Esophagus (tissue), 2 donors: ENCODE results near the gene TSPAN15. TPM values are rescaled to one million over a fixed set of nuclear protein-coding genes. Genes with fewer than 3 reads are reported as not detected.

Experiments
- H3K27ac ChIP-seq, 2 donors: one replicate each; pipeline ENCODE4 v1.5.1; 2013; ENCODE audit warnings: low read depth in 2 of 2, mild to moderate bottlenecking in 2 of 2, inconsistent platforms in 1 of 2, low read length in 1 of 2, moderate library complexity in 1 of 2
- H3K27me3 ChIP-seq, 2 donors: one replicate each; pipeline ENCODE4 v1.6.1; 2013; ENCODE audit warnings: low read length in 2 of 2, control low read depth in 1 of 2, mild to moderate bottlenecking in 1 of 2; ENCODE audit not compliant: insufficient read depth in 2 of 2, control insufficient read depth in 1 of 2
- H3K36me3 ChIP-seq, 2 donors: one replicate each; pipeline ENCODE4 v1.6.1; 2013; ENCODE audit warnings: low read length in 1 of 2; ENCODE audit not compliant: control insufficient read depth in 2 of 2, insufficient read depth in 2 of 2
- H3K4me1 ChIP-seq, 2 donors: one replicate each; pipeline ENCODE4 v1.6.1; 2013; ENCODE audit warnings: low read length in 1 of 2; ENCODE audit not compliant: control insufficient read depth in 2 of 2, insufficient read depth in 2 of 2
- H3K4me3 ChIP-seq, 2 donors: one replicate each; pipeline ENCODE4 v1.5.1; 2013; ENCODE audit warnings: low read length in 2 of 2, mild to moderate bottlenecking in 2 of 2, low read depth in 1 of 2, moderate library complexity in 1 of 2
- H3K9me3 ChIP-seq, 2 donors: one replicate each; pipeline ENCODE4 v1.6.1; 2013; ENCODE audit warnings: mild to moderate bottlenecking in 2 of 2, low read depth in 1 of 2, low read length in 1 of 2, moderate library complexity in 1 of 2; ENCODE audit not compliant: control insufficient read depth in 2 of 2, insufficient read depth in 1 of 2
- WGBS, 2 donors: extraction: QIAGEN DNeasy Blood & Tissue Kit; methylation state at CpG; one replicate each; pipeline ENCODE4 v1.1.7; 2013; 5-methylcytosine and 5-hydroxymethylcytosine counted together
- polyA plus RNA-seq, 2 donors: library from polyadenylated mRNA; stranded (reverse); fragments of 200-250 nt; gene quantifications; one replicate each; pipeline ENCODE4 v1.2.3, GENCODE V29; 2013
- donor health status: healthy with polysubstance abuse.
- donor health status: Bipolar disorder and iron deficiency.

Gene TSPAN15
- polyA plus RNA-seq, 2 donors = 8.0 to 23.8 TPM

DNA sequence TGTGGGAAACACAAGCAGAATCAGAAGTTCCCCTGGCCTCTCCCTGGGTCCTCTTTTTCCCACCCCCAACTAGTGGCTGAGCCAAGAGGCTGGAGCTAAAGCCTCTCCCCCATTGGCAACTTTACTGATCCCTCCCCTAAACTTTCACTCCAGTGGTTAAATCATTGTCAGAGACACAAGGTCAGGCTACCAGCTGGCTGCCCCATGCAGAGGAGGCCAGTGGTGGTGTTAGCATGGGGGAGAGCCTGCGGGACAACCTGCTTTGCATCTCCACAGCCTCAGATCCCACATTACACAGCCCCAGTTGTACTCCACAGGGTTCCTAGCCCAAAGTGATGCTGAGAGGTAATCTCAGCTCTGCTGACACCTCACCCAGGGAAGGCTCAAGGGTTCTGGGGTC lies 101.0 kb downstream of the TSPAN15 start:
- Histone ChIP-seq H3K4me3 (no peak overlapping the region), H3K27me3 (no peaks in the 10 kb centered on the region), H3K4me1 (no peaks in the 10 kb centered on the region), H3K36me3 (no peaks in the 10 kb centered on the region), H3K9me3 (peaks cover 5 to 10% of the 10 kb centered on the region in 2 donors), H3K27ac (no peak overlapping the region)
- WGBS, 2 donors = 13 to 19% methylated on average over 1 of the region's 1 CpG

DNA sequence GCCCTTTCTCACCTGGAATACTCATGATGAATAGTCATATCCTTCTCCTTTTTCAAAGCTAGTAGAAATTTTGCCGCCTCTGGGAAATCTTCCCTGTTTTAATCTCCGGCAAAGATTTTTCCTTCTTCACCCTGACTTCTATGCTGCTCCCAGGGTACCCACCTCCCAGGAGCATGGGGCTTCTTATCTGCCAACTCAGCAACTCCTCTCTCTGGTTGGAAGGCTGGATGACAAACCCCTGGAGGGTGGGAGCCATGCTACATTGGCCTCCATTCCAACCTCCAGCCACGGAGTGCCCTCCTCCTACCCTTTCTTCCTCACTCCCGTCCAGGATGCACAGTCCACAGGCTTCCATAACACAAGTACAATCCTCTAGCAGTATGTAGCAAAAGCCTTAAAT lies 102.1 kb downstream of the TSPAN15 start:
- H3K4me3 ChIP-seq = no peak overlapping the region
- H3K36me3 ChIP-seq = no peaks in the 10 kb centered on the region
- H3K27ac ChIP-seq = no peak overlapping the region
- H3K4me1 ChIP-seq = no peaks in the 10 kb centered on the region
- peaks cover 5 to 10% of the 10 kb centered on the region in 2 donors for H3K9me3 ChIP-seq
- WGBS, 2 donors = 82 to 83% methylated on average over 4 of the region's 4 CpGs
- no peaks in the 10 kb centered on the region for H3K27me3 ChIP-seq

DNA sequence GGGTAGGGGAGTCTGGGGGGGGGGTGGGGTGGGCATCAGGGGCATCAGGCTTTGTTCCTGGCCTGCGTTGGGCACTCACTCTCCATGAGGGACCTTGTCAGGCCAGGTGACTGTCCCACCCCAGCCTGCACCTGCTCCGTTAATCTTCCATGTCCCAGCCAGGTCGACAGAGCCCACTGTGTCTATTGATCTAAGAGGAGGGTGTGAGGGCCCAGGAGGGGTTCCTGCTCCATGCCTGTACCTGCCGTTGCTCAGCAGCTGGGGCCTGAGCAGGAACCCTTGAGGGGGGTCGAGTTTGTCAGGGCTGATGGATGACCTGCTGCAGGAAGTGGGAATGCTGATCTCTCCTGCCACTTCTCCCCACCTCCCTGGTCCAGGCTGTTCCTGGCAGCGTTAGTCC lies 103.3 kb downstream of the TSPAN15 start:
- Histone ChIP-seq H3K4me3 (no peak overlapping the region), H3K9me3 (peaks cover 5 to 10% of the 10 kb centered on the region in 2 donors), H3K27me3 (no peaks in the 10 kb centered on the region), H3K4me1 (no peaks in the 10 kb centered on the region), H3K27ac (no peak overlapping the region), H3K36me3 (no peaks in the 10 kb centered on the region)
- WGBS, 2 donors = 24 to 27% methylated on average over 6 of the region's 6 CpGs

Other genes with a start within 250 kb of the TSPAN15 start
- gene HKDC1, start 231.1 kb upstream of the TSPAN15 start, polyA plus RNA-seq = under 1 TPM; 0.12 TPM
- gene HK1, start 173.0 kb upstream of the TSPAN15 start, polyA plus RNA-seq = 100 to 1,000 TPM in 1 of 2 donors, 10 to 100 TPM in 1; 52.1 to 105 TPM
- gene TACR2, start 34.5 kb upstream of the TSPAN15 start, polyA plus RNA-seq = 1 to 10 TPM; 5.8 to 9.6 TPM
- not detected for gene NEUROG3, start 122.0 kb downstream of the TSPAN15 start, polyA plus RNA-seq
- 1 to 10 TPM; 4.3 to 5.2 TPM for gene FAM241B, start 178.8 kb downstream of the TSPAN15 start, polyA plus RNA-seq